ENCODE data around the gene FOXK2. TPM values are rescaled to one million over a fixed set of nuclear protein-coding genes. Genes with fewer than 3 reads are reported as not detected.

The FOXK2 gene
- total RNA-seq, 1 experiment from 2014 or later: 118 TPM

- no peak overlapping the region for H3K4me3 Mint-ChIP-seq (ENCODE audit: unreplicated experiment)
- no peak overlapping the region for H3K27ac Mint-ChIP-seq (ENCODE audit: unreplicated experiment)
- no peak for DNase-seq
- Histone ChIP-seq H3K36me3 (ENCODE audit: control insufficient read depth, insufficient read depth, low read length) (peaks cover 4% of the 10 kb centered on the region), H3K4me3 (ENCODE audit: low read depth, low read length) (no peak overlapping the region), H3K4me1 (no peaks in the 10 kb centered on the region), H3K9me3 (no peaks in the 10 kb centered on the region), H3K27me3 (replicated peaks; ENCODE audit: control insufficient read depth, insufficient read depth, low read length) (no peaks in the 10 kb centered on the region)
- intact Hi-C loops (cut with micrococcal nuclease; ENCODE audit: unreplicated experiment): loop anchor here (10.0 kb wide), 1 partner anchor 315 kb away; no protein-coding TSS in a partner anchor
- no peak for TF ChIP-seq CTCF (IDR thresholded peaks at IDR 0.05; ENCODE audit: insufficient read depth in 1 of 2, low read depth in 1 of 2, low read length in 1 of 2, severe bottlenecking in 1 of 2, unreplicated experiment in 1 of 2)
- BruUV-seq (replicated peaks): no TSS peak
- no peaks in the 10 kb centered on the region for H3K4me1 Mint-ChIP-seq (ENCODE audit: low read depth, unreplicated experiment)
- H3K27me3 Mint-ChIP-seq (ENCODE audit: insufficient read depth, unreplicated experiment): no peaks in the 10 kb centered on the region
- ChIA-PET POLR2A (no interaction called here), CTCF (no interaction called here)
- H3K9me3 Mint-ChIP-seq (ENCODE audit: unreplicated experiment): no peaks in the 10 kb centered on the region
- H3K36me3 Mint-ChIP-seq (ENCODE audit: insufficient read depth, unreplicated experiment): peaks cover 32% of the 10 kb centered on the region
Measured at GRCh38 chr17:82479602-82480001, 39.9 kb upstream of the FOXK2 start.

- no TSS peak for BruUV-seq (replicated peaks)
- Histone ChIP-seq H3K4me3 (ENCODE audit: low read depth, low read length) (no peak overlapping the region), H3K9me3 (no peaks in the 10 kb centered on the region), H3K4me1 (no peaks in the 10 kb centered on the region), H3K36me3 (ENCODE audit: control insufficient read depth, insufficient read depth, low read length) (peaks cover 4% of the 10 kb centered on the region), H3K27me3 (replicated peaks; ENCODE audit: control insufficient read depth, insufficient read depth, low read length) (no peaks in the 10 kb centered on the region)
- Mint-ChIP-seq H3K27ac (ENCODE audit: unreplicated experiment) (no peak overlapping the region), H3K27me3 (ENCODE audit: insufficient read depth, unreplicated experiment) (no peaks in the 10 kb centered on the region), H3K36me3 (ENCODE audit: insufficient read depth, unreplicated experiment) (peaks cover 38% of the 10 kb centered on the region), H3K9me3 (ENCODE audit: unreplicated experiment) (no peaks in the 10 kb centered on the region), H3K4me3 (ENCODE audit: unreplicated experiment) (no peak overlapping the region), H3K4me1 (ENCODE audit: low read depth, unreplicated experiment) (no peaks in the 10 kb centered on the region)
- POLR2A ChIA-PET: no interaction called here
- DNase-seq: no peak
- CTCF ChIA-PET: interaction anchor here (0.7 kb wide), 1 partner anchor 11 kb away, joined by 8 read pairs; no protein-coding TSS in a partner anchor
- intact Hi-C loops (cut with micrococcal nuclease; ENCODE audit: unreplicated experiment): no loop called here
- TF ChIP-seq CTCF (IDR thresholded peaks at IDR 0.05; ENCODE audit: insufficient read depth in 1 of 2, low read depth in 1 of 2, low read length in 1 of 2, severe bottlenecking in 1 of 2, unreplicated experiment in 1 of 2): no peak
Measured at GRCh38 chr17:82480318-82480717, 39.2 kb upstream of the FOXK2 start.

- Mint-ChIP-seq H3K27ac (ENCODE audit: unreplicated experiment) (no peak overlapping the region), H3K36me3 (ENCODE audit: insufficient read depth, unreplicated experiment) (peaks cover 65% of the 10 kb centered on the region), H3K27me3 (ENCODE audit: insufficient read depth, unreplicated experiment) (no peaks in the 10 kb centered on the region), H3K9me3 (ENCODE audit: unreplicated experiment) (no peaks in the 10 kb centered on the region), H3K4me3 (ENCODE audit: unreplicated experiment) (no peak overlapping the region), H3K4me1 (ENCODE audit: low read depth, unreplicated experiment) (peaks cover 6% of the 10 kb centered on the region)
- BruUV-seq (replicated peaks): no TSS peak
- TF ChIP-seq CTCF (IDR thresholded peaks at IDR 0.05; ENCODE audit: insufficient read depth in 1 of 2, low read depth in 1 of 2, low read length in 1 of 2, severe bottlenecking in 1 of 2, unreplicated experiment in 1 of 2): no peak
- POLR2A ChIA-PET: no interaction called here
- H3K4me1 ChIP-seq: no peaks in the 10 kb centered on the region
- CTCF ChIA-PET: interaction anchor here (0.7 kb wide), 1 partner anchor 132 kb away, joined by 3 read pairs; no protein-coding TSS in a partner anchor
- no peak for DNase-seq
- no peaks in the 10 kb centered on the region for H3K9me3 ChIP-seq
- H3K4me3 ChIP-seq (ENCODE audit: low read depth, low read length): no peak overlapping the region
- H3K36me3 ChIP-seq (ENCODE audit: control insufficient read depth, insufficient read depth, low read length): peaks cover 4% of the 10 kb centered on the region
- intact Hi-C loops (cut with micrococcal nuclease; ENCODE audit: unreplicated experiment): no loop called here
- H3K27me3 ChIP-seq (replicated peaks; ENCODE audit: control insufficient read depth, insufficient read depth, low read length): no peaks in the 10 kb centered on the region
Measured at GRCh38 chr17:82483204-82483660, 36.3 kb upstream of the FOXK2 start.
